ENCODE measurements around the gene EHBP1. TPM values are rescaled to one million over a fixed set of nuclear protein-coding genes. Genes with fewer than 3 reads are reported as not detected.

The EHBP1 gene
- total RNA-seq, 1 experiment from 2014 or later: 32.1 TPM

DNA sequence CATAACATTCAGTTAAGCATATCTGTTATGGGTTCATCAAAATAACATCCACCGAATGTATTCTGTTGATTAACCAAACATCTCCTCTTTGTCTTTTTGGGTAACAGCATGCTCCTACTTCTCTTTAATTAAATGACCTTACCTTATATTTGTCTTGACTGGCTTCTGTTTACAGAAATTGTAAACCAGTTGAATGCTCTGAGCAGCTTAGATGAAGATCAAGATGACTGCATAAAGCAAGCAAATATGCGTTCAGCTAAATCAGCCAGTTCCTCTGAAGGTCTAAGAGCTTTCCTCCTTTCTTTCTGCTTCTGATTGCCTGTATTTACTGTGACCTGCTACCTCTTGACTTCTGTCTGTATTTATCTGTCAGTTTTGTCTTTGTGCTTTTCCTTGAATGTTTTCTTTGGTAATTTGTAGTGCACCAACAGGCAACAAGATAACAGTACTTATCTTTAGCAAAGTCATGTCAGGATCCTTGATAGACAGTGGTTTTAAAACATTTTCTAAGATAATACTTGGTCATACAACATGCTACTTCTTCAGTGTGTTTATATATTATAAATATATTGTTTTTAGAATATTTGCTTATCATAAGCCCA, 152.8 kb downstream of the EHBP1 start:
- no peak for DNase-seq (ENCODE audit: low spot score)
- no TSS peak for BruUV-seq (replicated peaks)
- CTCF ChIA-PET: no interaction called here
- intact Hi-C loops (cut with micrococcal nuclease; ENCODE audit: unreplicated experiment): no loop called here
- no peaks in the 10 kb centered on the region for H3K36me3 ChIP-seq (ENCODE audit: insufficient read depth, low read length, poor library complexity, severe bottlenecking)
- no peak overlapping the region for H3K27ac ChIP-seq (ENCODE audit: low read depth, low read length, poor library complexity, severe bottlenecking)
- H3K27me3 ChIP-seq (replicated peaks; ENCODE audit: insufficient read depth, low read depth, low read length, poor library complexity): no peaks in the 10 kb centered on the region
- POLR2A ChIA-PET (ENCODE audit: low non-redundant PET): no interaction called here
- H3K9me3 ChIP-seq (ENCODE audit: low read depth, low read length, poor library complexity, severe bottlenecking): no peaks in the 10 kb centered on the region
- no peaks in the 10 kb centered on the region for H3K4me1 ChIP-seq (ENCODE audit: insufficient read depth, low read length, poor library complexity, severe bottlenecking)
- TF ChIP-seq, protein P1, sequence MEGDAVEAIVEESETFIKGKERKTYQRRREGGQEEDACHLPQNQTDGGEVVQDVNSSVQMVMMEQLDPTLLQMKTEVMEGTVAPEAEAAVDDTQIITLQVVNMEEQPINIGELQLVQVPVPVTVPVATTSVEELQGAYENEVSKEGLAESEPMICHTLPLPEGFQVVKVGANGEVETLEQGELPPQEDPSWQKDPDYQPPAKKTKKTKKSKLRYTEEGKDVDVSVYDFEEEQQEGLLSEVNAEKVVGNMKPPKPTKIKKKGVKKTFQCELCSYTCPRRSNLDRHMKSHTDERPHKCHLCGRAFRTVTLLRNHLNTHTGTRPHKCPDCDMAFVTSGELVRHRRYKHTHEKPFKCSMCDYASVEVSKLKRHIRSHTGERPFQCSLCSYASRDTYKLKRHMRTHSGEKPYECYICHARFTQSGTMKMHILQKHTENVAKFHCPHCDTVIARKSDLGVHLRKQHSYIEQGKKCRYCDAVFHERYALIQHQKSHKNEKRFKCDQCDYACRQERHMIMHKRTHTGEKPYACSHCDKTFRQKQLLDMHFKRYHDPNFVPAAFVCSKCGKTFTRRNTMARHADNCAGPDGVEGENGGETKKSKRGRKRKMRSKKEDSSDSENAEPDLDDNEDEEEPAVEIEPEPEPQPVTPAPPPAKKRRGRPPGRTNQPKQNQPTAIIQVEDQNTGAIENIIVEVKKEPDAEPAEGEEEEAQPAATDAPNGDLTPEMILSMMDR (conservative IDR thresholded peaks at IDR 0.05; ENCODE audit: low read depth, low read length): no peak
- no peak for TF ChIP-seq EZH2 (IDR thresholded peaks at IDR 0.05; ENCODE audit: borderline replicate concordance, low read depth, low read length, poor library complexity, severe bottlenecking)
- H3K4me3 ChIP-seq (ENCODE audit: low read depth, low read length, poor library complexity, severe bottlenecking): no peak overlapping the region

DNA sequence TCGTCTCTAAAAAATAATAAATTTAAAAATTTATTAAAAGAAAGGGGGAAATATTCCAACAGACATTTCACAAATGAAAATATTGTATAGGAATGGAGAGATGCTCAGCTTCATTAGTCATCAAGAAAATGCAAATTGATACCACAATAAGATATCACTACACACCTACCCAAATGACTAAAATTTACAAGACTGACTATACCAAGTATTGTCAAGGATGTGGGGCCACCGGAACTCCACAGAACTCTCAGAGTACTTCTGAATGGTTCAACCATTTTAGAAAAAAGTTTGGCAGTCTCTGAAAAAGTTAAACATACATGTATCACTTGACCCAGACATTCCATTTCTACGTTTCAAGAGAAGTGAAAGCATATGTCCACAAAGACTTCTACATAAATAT, 163.4 kb downstream of the EHBP1 start:
- Histone ChIP-seq H3K27me3 (replicated peaks; ENCODE audit: insufficient read depth, low read depth, low read length, poor library complexity) (no peaks in the 10 kb centered on the region), H3K36me3 (ENCODE audit: insufficient read depth, low read length, poor library complexity, severe bottlenecking) (no peaks in the 10 kb centered on the region), H3K4me1 (ENCODE audit: insufficient read depth, low read length, poor library complexity, severe bottlenecking) (no peaks in the 10 kb centered on the region), H3K27ac (ENCODE audit: low read depth, low read length, poor library complexity, severe bottlenecking) (no peak overlapping the region), H3K4me3 (ENCODE audit: low read depth, low read length, poor library complexity, severe bottlenecking) (no peak overlapping the region), H3K9me3 (ENCODE audit: low read depth, low read length, poor library complexity, severe bottlenecking) (peaks cover 12% of the 10 kb centered on the region)
- BruUV-seq (replicated peaks): no TSS peak
- intact Hi-C loops (cut with micrococcal nuclease; ENCODE audit: unreplicated experiment): no loop called here
- POLR2A ChIA-PET (ENCODE audit: low non-redundant PET): no interaction called here
- TF ChIP-seq EZH2 (IDR thresholded peaks at IDR 0.05; ENCODE audit: borderline replicate concordance, low read depth, low read length, poor library complexity, severe bottlenecking): no peak
- TF ChIP-seq, protein P1 (conservative IDR thresholded peaks at IDR 0.05; ENCODE audit: low read depth, low read length): no peak
- CTCF ChIA-PET: no interaction called here
- no peak for DNase-seq (ENCODE audit: low spot score)

DNA sequence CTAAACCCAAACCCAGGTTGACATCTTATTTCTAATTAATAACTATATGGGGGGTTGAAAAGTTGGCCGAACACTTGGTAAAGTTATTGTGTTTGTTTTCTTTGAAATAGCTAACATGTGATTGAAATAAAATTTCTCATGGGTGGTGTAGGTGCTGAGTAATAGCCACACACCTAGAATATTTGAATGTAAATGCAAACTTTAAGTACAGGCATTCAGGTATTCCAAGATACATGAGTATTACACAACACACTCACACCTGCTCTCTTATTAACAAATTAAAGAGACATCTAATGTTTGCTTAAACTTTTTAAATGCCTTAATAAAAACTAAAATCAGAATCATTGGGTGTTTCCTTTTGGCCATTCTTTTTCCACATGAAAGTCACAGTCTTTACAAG, 165.5 kb downstream of the EHBP1 start:
- TF ChIP-seq, protein P1 (conservative IDR thresholded peaks at IDR 0.05; ENCODE audit: low read depth, low read length): no peak
- TF ChIP-seq EZH2 (IDR thresholded peaks at IDR 0.05; ENCODE audit: borderline replicate concordance, low read depth, low read length, poor library complexity, severe bottlenecking): no peak
- H3K27me3 ChIP-seq (replicated peaks; ENCODE audit: insufficient read depth, low read depth, low read length, poor library complexity): no peaks in the 10 kb centered on the region
- ChIA-PET POLR2A (ENCODE audit: low non-redundant PET) (no interaction called here), CTCF (no interaction called here)
- no peak overlapping the region for H3K4me3 ChIP-seq (ENCODE audit: low read depth, low read length, poor library complexity, severe bottlenecking)
- no peaks in the 10 kb centered on the region for H3K4me1 ChIP-seq (ENCODE audit: insufficient read depth, low read length, poor library complexity, severe bottlenecking)
- no TSS peak for BruUV-seq (replicated peaks)
- DNase-seq (ENCODE audit: low spot score): no peak
- peaks cover 5% of the 10 kb centered on the region for H3K36me3 ChIP-seq (ENCODE audit: insufficient read depth, low read length, poor library complexity, severe bottlenecking)
- intact Hi-C loops (cut with micrococcal nuclease; ENCODE audit: unreplicated experiment): no loop called here
- no peak overlapping the region for H3K27ac ChIP-seq (ENCODE audit: low read depth, low read length, poor library complexity, severe bottlenecking)
- peaks cover 12% of the 10 kb centered on the region for H3K9me3 ChIP-seq (ENCODE audit: low read depth, low read length, poor library complexity, severe bottlenecking)
